Thyroid gland (tissue), 4 donors: ENCODE data around the gene SYT17. TPM values are rescaled to one million over a fixed set of nuclear protein-coding genes. Genes with fewer than 3 reads are reported as not detected.

Experiments
- DNase-seq, 2 donors: peaks; one replicate each; pipeline ENCODE4 v3.0.0-alpha.2; 2019
- H3K27ac ChIP-seq, 3 donors: fragments of 200-600 bp; sonication (generic); 1 replicate in 2 of 3; 2 replicates in 1 of 3; pipeline ENCODE4 v1.5.1; 2016 to 2019; ENCODE audit warnings: mild to moderate bottlenecking in 1 of 3, moderate library complexity in 1 of 3
- H3K27me3 ChIP-seq: fragments of 200-600 bp; sonication (generic); one replicate; pipeline ENCODE4 v1.5.1; 2019
- H3K36me3 ChIP-seq, 2 donors: fragments of 200-600 bp; sonication (generic); one replicate each; pipeline ENCODE4 v1.5.1; 2016 to 2019
- H3K4me1 ChIP-seq, 2 donors: fragments of 200-600 bp; sonication (generic); one replicate each; pipeline ENCODE4 v1.5.1; 2017 to 2019
- H3K4me3 ChIP-seq, 3 donors: fragments of 200-600 bp; sonication (generic); replicated peaks in 1 of 3; 1 replicate in 2 of 3; 2 replicates in 1 of 3; pipeline ENCODE4 v1.5.1; 2016; ENCODE audit warnings: mild to moderate bottlenecking in 1 of 3
- H3K9me3 ChIP-seq: fragments of 200-600 bp; sonication (generic); one replicate; pipeline ENCODE4 v1.5.1; 2017
- POLR2A ChIP-seq, 2 donors: fragments of 450-650 bp; IDR thresholded peaks; one replicate each; pipeline ENCODE4 v1.6.1; 2017; ENCODE audit warnings: antibody characterized with exemption in 2 of 2, mild to moderate bottlenecking in 2 of 2, moderate library complexity in 1 of 2
- WGBS, 2 donors: methylation state at CpG; one replicate each; pipeline ENCODE4 v1.1.5; 2017; 5-methylcytosine and 5-hydroxymethylcytosine counted together
- intact Hi-C: fragments of 100-400 bp; cut with DNase I; formaldehyde crosslinking; loops from one replicate; pipeline ENCODE4 v1.15.1; 2023
- total RNA-seq, 4 donors: library from RNA; depleted of rRNA; stranded (reverse); fragments of >200 nt; gene quantifications; one replicate each; pipeline ENCODE4 v1.2.3, GENCODE V29; 2016
- TF ChIP-seq, protein P1 (sequence below), 6 experiments: fragments of 200-600 bp in 3 of 6; fragments of 450-650 bp in 3 of 6; sonication (generic) in 3 of 6; IDR thresholded peaks; one replicate each; pipeline ENCODE4 v1.5.1; 2016 to 2019; ENCODE audit warnings: antibody characterized with exemption in 6 of 6, mild to moderate bottlenecking in 2 of 6, inconsistent platforms in 1 of 6, moderate library complexity in 1 of 6

The SYT17 gene
- total RNA-seq, 4 donors from 2014 or later = 2.8 to 17.2 (median 8.6) TPM

DNA sequence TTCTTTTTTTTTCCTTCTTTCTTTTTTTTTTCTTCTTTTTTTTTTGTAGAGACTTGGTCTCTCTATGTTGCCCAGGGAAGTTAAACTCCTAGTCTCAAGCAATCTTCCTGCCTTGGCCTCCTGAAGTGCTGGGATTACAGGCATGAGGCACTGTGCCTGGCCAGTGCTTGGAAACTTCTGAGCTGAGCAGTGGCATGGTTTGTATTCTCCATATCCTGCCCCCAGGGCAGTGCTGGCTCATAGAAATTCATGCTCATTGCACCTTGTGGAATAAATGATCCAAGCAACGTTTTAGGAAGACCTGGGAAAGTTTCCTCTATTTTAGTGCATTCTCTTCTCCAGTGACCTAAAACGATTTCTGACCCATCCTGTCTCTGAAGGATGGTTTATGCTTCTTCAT, 16.7 kb upstream of the SYT17 start:
- intact Hi-C loops = no loop called here
- H3K27me3 ChIP-seq = no peaks in the 10 kb centered on the region
- H3K27ac ChIP-seq = no peak overlapping the region
- H3K36me3 ChIP-seq = no peaks in the 10 kb centered on the region
- TF ChIP-seq, protein P1, sequence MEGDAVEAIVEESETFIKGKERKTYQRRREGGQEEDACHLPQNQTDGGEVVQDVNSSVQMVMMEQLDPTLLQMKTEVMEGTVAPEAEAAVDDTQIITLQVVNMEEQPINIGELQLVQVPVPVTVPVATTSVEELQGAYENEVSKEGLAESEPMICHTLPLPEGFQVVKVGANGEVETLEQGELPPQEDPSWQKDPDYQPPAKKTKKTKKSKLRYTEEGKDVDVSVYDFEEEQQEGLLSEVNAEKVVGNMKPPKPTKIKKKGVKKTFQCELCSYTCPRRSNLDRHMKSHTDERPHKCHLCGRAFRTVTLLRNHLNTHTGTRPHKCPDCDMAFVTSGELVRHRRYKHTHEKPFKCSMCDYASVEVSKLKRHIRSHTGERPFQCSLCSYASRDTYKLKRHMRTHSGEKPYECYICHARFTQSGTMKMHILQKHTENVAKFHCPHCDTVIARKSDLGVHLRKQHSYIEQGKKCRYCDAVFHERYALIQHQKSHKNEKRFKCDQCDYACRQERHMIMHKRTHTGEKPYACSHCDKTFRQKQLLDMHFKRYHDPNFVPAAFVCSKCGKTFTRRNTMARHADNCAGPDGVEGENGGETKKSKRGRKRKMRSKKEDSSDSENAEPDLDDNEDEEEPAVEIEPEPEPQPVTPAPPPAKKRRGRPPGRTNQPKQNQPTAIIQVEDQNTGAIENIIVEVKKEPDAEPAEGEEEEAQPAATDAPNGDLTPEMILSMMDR (IDR thresholded peaks at IDR 0.05) = no peak
- TF ChIP-seq POLR2A (IDR thresholded peaks at IDR 0.05) = no peak
- no peaks in the 10 kb centered on the region for H3K9me3 ChIP-seq
- WGBS, 2 donors = 62 to 65% methylated on average over 2 of the region's 2 CpGs
- H3K4me1 ChIP-seq = no peaks in the 10 kb centered on the region
- H3K4me3 ChIP-seq = no peak overlapping the region
- DNase-seq = no peak

DNA sequence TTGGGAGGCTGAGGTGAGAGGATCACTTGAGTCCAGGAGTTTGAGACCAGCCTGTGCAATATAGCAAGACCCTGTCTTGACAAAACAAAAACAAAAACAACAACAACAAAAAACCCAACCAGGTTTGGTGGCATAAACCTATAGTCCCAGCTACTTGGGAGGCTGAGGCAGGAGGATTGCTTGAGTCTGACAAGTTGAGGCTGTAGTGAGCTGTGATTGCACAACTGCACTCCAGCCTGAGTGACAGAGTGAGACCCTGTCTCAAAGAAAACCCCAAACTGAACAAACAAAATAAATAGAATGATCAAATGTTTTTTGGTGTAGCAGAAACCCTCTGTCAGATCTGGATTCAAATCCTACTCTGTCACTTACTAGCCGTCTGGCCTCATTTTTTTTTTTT, 16.0 kb upstream of the SYT17 start:
- no peak for TF ChIP-seq POLR2A (IDR thresholded peaks at IDR 0.05)
- TF ChIP-seq, protein P1 (IDR thresholded peaks at IDR 0.05) = no peak

DNA sequence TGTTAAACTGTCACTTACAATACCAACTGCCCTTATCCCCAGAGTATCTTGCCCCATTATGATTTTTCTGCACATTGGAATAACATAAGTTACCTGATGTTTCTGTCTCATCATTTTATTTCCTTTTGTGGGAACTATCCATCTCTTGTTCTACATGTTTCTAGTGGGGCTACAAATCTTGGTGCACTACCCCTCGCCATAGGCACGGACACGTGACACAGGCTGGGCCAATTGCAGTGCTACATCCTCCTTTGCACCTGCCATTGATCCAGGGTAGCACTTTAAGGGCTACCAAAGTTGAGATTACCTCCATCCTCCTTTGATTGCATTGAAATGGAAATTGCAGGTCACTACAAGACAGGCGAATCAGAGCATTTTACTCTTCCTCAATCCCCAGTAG, 14.2 kb upstream of the SYT17 start:
- no peak for DNase-seq
- Histone ChIP-seq H3K27ac (no peak overlapping the region), H3K36me3 (no peaks in the 10 kb centered on the region), H3K4me1 (no peaks in the 10 kb centered on the region), H3K4me3 (no peak overlapping the region), H3K9me3 (no peaks in the 10 kb centered on the region), H3K27me3 (no peaks in the 10 kb centered on the region)
- intact Hi-C loops = no loop called here
- TF ChIP-seq, protein P1 (IDR thresholded peaks at IDR 0.05) = no peak
- no peak for TF ChIP-seq POLR2A (IDR thresholded peaks at IDR 0.05)
- WGBS, 2 donors = 75 to 83% methylated on average over 4 of the region's 4 CpGs

More for the DNA sequence above, 16.0 kb upstream of the SYT17 start:
- Histone ChIP-seq H3K9me3 (no peaks in the 10 kb centered on the region), H3K36me3 (no peaks in the 10 kb centered on the region), H3K27me3 (no peaks in the 10 kb centered on the region), H3K4me3 (no peak overlapping the region), H3K27ac (no peak overlapping the region), H3K4me1 (no peaks in the 10 kb centered on the region)
- intact Hi-C loops = no loop called here
- 71 to 81% methylated on average over 1 of the region's 1 CpG for WGBS, 2 donors
- no peak for DNase-seq

DNA sequence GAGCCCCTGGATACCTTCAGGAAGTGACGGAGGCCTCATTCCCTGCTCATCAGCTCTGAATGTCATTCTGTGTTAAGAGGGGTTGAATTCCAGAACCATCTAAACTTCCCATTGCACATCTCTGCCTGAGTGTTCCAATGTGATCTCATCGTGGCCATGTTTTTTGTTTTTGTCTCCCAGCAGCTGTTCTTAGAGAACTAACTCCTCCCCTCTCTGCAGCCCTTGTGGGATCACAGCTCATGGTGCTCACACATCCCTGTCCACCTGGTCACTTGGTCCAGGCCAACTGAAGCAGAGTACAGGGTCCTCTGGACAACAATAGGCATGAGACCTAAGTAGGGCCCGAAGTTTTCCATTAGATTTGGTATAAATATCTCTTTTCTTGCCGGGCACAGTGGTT, 6.0 kb upstream of the SYT17 start:
- Histone ChIP-seq H3K36me3 (no peaks in the 10 kb centered on the region), H3K27me3 (no peaks in the 10 kb centered on the region), H3K4me3 (no peak overlapping the region), H3K27ac (no peak overlapping the region), H3K9me3 (no peaks in the 10 kb centered on the region), H3K4me1 (no peaks in the 10 kb centered on the region)
- TF ChIP-seq POLR2A (IDR thresholded peaks at IDR 0.05) = no peak
- TF ChIP-seq, protein P1 (IDR thresholded peaks at IDR 0.05) = no peak
- intact Hi-C loops = loop anchor here (10.0 kb wide), 1 partner anchor 343 kb away; no protein-coding TSS in a partner anchor
- DNase-seq = no peak
- whole genome bisulfite sequencing, 2 donors = 82 to 83% methylated on average over 4 of the region's 4 CpGs

DNA sequence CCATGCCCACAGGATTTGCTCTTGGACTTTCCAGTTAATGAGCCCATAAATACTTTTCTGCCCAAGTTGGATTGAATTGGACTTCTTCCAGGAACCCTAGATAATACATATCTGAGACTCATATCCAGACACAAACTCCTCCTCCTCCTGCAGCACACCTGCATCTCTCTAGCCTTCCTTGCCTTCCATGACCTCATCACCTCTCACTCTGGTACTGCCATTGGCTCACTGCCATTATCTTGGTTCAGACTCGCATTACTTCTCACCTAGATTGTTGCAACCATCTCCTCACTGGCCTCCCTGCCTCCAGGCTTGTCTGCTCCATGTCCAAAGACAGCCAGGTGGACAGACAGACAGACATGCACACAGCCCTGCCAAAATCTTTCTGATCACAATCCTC, 4.8 kb upstream of the SYT17 start:
- intact Hi-C loops = loop anchor here (10.0 kb wide), 1 partner anchor 342 kb away; no protein-coding TSS in a partner anchor
- H3K4me1 ChIP-seq = no peaks in the 10 kb centered on the region

More for the DNA sequence above, 4.8 kb upstream of the SYT17 start:
- H3K9me3 ChIP-seq = no peaks in the 10 kb centered on the region
- 94 to 96% methylated on average over 1 of the region's 1 CpG for WGBS, 2 donors
- H3K4me3 ChIP-seq = no peak overlapping the region
- no peaks in the 10 kb centered on the region for H3K36me3 ChIP-seq
- TF ChIP-seq, protein P1 (IDR thresholded peaks at IDR 0.05) = no peak
- no peak for TF ChIP-seq POLR2A (IDR thresholded peaks at IDR 0.05)
- H3K27me3 ChIP-seq = no peaks in the 10 kb centered on the region
- no peak for DNase-seq
- H3K27ac ChIP-seq = no peak overlapping the region
